SJCRH30 (cell line): Measurements from ENCODE around the gene SHISA6. TPM values are rescaled to one million over a fixed set of nuclear protein-coding genes. Genes with fewer than 3 reads are reported as not detected.

Experiments used
- DNase-seq, 2 experiments: peaks; one replicate each; pipeline ENCODE4 v3.0.0-alpha.2; 2015 to 2020
- H3K27ac ChIP-seq: fragments of 250-450 bp; sonication (Bioruptor Pico); 2 replicates; pipeline ENCODE4 v1.5.1; 2020; ENCODE audit warnings: mild to moderate bottlenecking, moderate library complexity
- H3K27me3 ChIP-seq: fragments of 250-450 bp; sonication (Bioruptor Pico); 2 replicates; pipeline ENCODE4 v1.5.1; 2020; ENCODE audit warnings: mild to moderate bottlenecking, moderate library complexity
- H3K36me3 ChIP-seq: fragments of 250-450 bp; sonication (Bioruptor Pico); 2 replicates; pipeline ENCODE4 v1.5.1; 2020; ENCODE audit warnings: mild to moderate bottlenecking, moderate library complexity
- H3K4me1 ChIP-seq: fragments of 250-450 bp; sonication (Bioruptor Pico); 2 replicates; pipeline ENCODE4 v1.5.1; 2020; ENCODE audit warnings: mild to moderate bottlenecking, moderate library complexity
- H3K4me3 ChIP-seq: fragments of 250-450 bp; sonication (Bioruptor Pico); 2 replicates; pipeline ENCODE4 v1.5.1; 2020; ENCODE audit warnings: mild to moderate bottlenecking, moderate library complexity
- H3K9me3 ChIP-seq: fragments of 250-450 bp; sonication (Bioruptor Pico); replicated peaks from 2 replicates; pipeline ENCODE4 v1.5.1; 2020; ENCODE audit warnings: mild to moderate bottlenecking, moderate library complexity
- total RNA-seq: library from RNA; depleted of rRNA; stranded (reverse); fragments of >200 nt; shearing (Covaris generic); gene quantifications from 2 replicates; pipeline ENCODE4 v1.2.3, GENCODE V29; 2014

The SHISA6 gene
- total RNA-seq, 1 experiment from 2014 or later, result not detected

DNA sequence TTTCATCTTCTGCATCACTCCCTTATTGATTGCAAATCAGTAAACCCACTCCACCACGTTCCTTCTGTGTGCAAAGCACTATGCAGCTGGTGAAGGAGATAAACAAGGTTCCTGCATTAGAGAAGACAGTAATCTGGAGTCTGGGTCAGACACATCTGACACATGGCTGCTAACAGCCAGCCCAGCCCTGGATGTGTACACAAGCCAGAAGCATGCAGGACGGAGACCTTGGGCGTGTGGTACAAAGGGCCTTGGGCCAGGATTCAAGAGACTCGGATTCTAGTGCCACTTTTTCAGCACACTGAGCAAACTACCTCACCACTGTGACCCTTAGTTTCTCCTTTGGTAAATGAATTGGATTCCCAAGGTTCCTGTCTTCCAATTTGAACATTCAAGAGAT is 270.7 kb downstream of the SHISA6 start:
- Histone ChIP-seq H3K4me3 (no peak overlapping the region), H3K27ac (no peak overlapping the region), H3K4me1 (no peaks in the 10 kb centered on the region)

DNA sequence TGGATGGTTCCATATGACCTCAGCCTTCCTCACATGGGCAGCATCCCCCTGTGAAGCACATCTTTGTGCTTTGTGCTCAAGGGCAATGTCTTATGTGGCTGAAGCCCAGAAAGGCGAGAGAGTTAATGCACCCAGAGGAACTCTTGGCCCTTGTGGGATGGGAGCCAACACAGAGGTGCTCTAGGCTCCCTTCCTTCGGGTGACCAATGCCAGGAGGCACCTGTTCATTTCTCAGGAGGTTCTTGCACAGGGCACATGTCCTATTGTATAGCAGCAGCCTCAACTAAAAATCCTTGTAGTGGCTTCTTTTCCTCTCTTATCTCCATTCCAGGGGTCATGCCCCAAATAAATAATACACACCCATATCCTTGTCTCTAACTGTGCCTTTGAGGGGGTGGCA is 273.6 kb downstream of the SHISA6 start:
- H3K4me3 ChIP-seq, result no peak overlapping the region
- no peak for DNase-seq
- no peaks in the 10 kb centered on the region for H3K27me3 ChIP-seq
- H3K36me3 ChIP-seq, result no peaks in the 10 kb centered on the region
- no peaks in the 10 kb centered on the region for H3K9me3 ChIP-seq
- no peak overlapping the region for H3K27ac ChIP-seq
- H3K4me1 ChIP-seq, result no peaks in the 10 kb centered on the region

More for the DNA sequence above, 270.7 kb downstream of the SHISA6 start:
- H3K9me3 ChIP-seq, result no peaks in the 10 kb centered on the region
- DNase-seq, result no peak
- no peaks in the 10 kb centered on the region for H3K36me3 ChIP-seq
- H3K27me3 ChIP-seq, result no peaks in the 10 kb centered on the region

DNA sequence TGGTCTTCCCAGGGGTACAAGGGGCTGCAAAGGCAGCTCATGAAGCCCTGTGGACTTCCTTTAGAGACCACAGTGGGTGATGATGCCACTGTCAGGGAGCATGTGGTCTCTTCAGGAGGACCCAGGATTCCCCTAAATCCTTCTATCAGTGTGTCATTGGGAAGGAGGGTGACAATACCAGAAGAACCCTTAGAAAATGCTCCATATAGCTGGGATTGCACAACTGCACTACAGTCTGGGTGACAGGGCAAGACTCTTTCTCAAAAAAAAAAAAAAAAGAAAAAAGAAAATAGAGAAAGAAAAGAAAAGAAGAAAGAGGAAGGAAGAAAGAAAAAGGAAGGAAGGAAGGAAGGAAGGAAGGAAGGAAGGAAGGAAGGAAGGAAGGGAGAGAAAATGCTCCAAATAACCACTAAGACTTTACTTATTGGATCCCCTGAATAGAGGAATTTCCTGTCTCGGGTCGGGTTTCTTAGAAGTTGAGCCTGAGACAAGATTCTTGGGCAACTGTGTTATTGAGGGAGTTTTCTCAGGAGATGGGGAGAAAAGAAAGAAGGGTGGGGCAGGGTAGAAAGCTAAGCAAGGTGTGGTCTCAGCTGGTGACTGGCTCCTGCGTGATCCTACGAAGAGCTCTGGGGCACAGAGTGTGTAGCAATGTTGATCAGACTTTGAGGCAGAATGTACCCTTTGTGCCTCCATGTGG is 274.1 kb downstream of the SHISA6 start:
- H3K27ac ChIP-seq, result no peak overlapping the region
- H3K27me3 ChIP-seq, result no peaks in the 10 kb centered on the region
- H3K4me1 ChIP-seq, result no peaks in the 10 kb centered on the region
- no peaks in the 10 kb centered on the region for H3K36me3 ChIP-seq
- no peak for DNase-seq
- H3K4me3 ChIP-seq, result no peak overlapping the region
- H3K9me3 ChIP-seq, result no peaks in the 10 kb centered on the region

DNA sequence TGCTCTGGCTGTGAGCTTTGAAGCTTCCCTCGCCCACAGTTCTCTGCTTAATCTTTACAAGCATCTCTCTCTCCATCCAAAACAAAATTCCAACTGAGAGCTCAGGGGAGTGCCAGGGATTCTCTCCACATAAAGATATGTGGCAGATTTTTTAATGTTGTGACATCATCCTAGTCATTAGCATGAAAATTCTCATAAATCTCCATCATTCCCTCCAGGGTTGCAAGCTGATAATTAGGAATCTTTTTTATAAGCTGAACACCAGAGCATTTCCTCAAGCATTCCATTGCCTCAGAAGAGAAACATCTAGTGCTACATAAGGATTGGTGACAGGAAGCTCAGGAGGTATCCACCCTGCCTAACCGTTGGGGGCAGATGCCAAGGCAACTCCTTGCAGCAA is 274.9 kb downstream of the SHISA6 start:
- Histone ChIP-seq H3K4me3 (no peak overlapping the region), H3K27me3 (no peaks in the 10 kb centered on the region), H3K36me3 (no peaks in the 10 kb centered on the region), H3K4me1 (no peaks in the 10 kb centered on the region), H3K27ac (no peak overlapping the region), H3K9me3 (no peaks in the 10 kb centered on the region)
- no peak for DNase-seq

DNA sequence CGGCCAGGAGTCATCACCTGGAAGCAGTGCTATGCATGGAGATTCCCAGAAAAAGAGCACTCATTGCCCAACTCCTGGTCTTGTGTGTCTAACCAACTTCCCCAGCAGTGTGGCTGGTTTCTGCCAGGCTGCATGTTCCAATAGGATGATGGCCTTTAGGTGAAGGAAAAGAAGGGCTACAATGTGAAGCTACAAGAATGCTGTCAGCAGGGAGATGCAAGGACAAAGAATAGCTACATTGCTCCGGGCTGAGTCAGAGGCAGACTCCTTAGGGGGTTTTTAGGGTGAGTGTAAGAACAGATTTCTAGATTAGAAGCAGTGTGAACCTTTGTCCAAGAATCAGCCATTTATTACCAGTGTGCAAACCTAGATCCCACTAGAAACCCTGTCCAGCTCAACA is 294.2 kb downstream of the SHISA6 start:
- H3K4me3 ChIP-seq, result no peak overlapping the region
- DNase-seq, result no peak
- H3K27me3 ChIP-seq, result no peaks in the 10 kb centered on the region
- H3K4me1 ChIP-seq, result no peaks in the 10 kb centered on the region
- H3K36me3 ChIP-seq, result no peaks in the 10 kb centered on the region
- H3K27ac ChIP-seq, result no peak overlapping the region
- no peaks in the 10 kb centered on the region for H3K9me3 ChIP-seq

DNA sequence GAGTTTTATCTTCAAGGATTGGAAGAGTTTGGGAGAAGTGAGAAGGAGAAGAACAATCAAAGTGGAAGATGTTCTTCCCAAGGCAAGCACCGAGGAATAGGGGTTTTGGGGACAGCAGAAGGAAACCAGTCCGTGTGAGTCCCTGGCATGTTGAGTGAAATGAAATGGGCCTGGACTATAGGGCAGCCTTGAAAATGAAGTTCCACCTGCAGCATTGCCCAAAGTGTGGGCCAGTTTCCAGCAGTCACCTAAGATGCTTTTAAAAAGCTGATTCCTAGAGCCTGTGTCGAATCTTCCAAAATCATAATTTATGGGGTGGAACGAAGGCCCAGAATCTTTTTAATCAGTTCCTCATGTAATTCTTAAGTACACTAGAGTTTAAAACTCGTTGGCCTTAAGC is 297.4 kb downstream of the SHISA6 start:
- H3K4me3 ChIP-seq, result no peak overlapping the region
- no peak for DNase-seq
- no peaks in the 10 kb centered on the region for H3K27me3 ChIP-seq
- no peaks in the 10 kb centered on the region for H3K4me1 ChIP-seq
- H3K27ac ChIP-seq, result no peak overlapping the region
- no peaks in the 10 kb centered on the region for H3K36me3 ChIP-seq
- no peaks in the 10 kb centered on the region for H3K9me3 ChIP-seq

DNA sequence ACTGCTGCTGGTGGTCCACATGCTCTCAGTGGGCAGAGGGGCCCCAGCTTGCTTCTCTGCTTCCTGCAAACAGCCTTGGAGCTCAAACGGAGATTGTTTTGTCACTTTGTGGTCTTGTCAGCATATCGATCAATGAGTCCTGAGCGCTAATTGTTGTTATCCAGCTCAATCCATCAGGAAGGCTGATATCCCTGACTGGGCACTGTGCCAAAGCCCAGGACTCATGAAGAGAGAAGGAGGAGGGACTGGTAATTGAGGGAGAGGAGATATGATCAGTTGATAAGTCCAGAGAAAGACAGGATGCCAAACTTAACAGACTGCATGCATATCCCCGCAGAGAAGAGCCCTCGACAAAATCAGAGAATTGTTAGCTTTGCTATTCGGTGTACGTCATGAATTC is 298.6 kb downstream of the SHISA6 start:
- DNase-seq, result no peak
- Histone ChIP-seq H3K9me3 (no peaks in the 10 kb centered on the region), H3K27ac (no peak overlapping the region), H3K36me3 (no peaks in the 10 kb centered on the region), H3K27me3 (no peaks in the 10 kb centered on the region), H3K4me3 (no peak overlapping the region), H3K4me1 (no peaks in the 10 kb centered on the region)

DNA sequence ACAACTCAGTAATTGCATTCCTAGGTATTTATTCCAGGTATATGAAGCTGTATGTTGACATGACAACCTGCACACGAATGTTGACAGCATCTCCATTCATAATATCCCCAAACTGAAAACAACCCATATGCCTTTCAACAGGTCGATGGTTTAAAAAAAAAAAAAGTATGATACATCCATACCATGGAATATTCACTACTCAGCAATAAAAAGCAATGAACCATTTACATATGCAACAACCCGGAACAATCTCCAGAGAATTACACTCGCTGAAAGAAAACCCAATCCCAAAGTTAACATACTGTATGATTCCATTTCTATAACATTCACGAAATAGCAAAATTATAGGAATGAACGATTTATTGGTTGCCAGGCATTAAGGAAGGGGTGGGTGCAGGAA is 304.0 kb downstream of the SHISA6 start:
- Histone ChIP-seq H3K4me3 (no peak overlapping the region), H3K4me1 (no peaks in the 10 kb centered on the region), H3K27ac (no peak overlapping the region), H3K27me3 (no peaks in the 10 kb centered on the region), H3K9me3 (no peaks in the 10 kb centered on the region), H3K36me3 (no peaks in the 10 kb centered on the region)
- no peak for DNase-seq

DNA sequence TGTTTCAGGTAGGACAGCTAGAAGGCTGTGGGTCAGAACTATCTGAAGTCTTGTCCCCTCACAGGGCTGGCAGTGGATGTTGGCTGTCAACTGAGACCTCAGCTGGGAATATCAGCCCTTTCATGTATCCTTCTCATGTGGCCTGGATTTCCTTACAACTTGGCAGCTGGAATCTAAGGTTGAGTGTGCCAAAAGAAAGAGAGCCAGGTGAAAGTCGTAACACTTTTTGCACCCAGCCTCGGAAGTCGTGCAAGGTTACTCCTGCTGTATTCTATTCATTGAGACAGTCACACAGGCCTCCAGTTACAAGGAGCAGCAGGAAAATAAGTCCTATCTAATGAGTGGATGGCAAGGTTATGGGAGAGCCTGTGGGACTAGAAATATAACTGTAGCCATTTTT is 304.7 kb downstream of the SHISA6 start:
- H3K36me3 ChIP-seq, result no peaks in the 10 kb centered on the region
- no peak for DNase-seq
- no peaks in the 10 kb centered on the region for H3K27me3 ChIP-seq
- no peaks in the 10 kb centered on the region for H3K4me1 ChIP-seq
- H3K27ac ChIP-seq, result no peak overlapping the region
- H3K4me3 ChIP-seq, result no peak overlapping the region
- H3K9me3 ChIP-seq, result no peaks in the 10 kb centered on the region

DNA sequence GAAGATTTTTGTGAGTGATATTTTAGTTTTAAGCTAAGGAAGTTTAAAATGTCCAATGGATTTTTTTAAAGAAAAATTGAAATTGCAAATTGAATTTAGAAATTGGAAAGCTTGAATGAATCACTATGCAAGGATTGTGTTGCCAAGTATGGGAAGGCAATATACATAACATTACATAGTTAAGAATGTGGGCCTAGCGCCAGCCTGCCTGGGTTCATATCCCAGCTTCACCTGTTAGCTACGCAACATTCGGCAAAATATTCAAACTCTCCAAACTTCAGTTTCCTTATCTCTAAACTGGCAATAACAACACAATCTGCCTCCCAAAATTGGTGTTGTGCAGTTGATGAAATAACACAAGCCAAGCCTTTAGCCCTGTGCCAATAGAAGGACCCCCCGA is 306.8 kb downstream of the SHISA6 start:
- Histone ChIP-seq H3K4me1 (no peaks in the 10 kb centered on the region), H3K36me3 (no peaks in the 10 kb centered on the region), H3K27ac (no peak overlapping the region), H3K9me3 (no peaks in the 10 kb centered on the region), H3K27me3 (no peaks in the 10 kb centered on the region), H3K4me3 (no peak overlapping the region)
- DNase-seq, result no peak

DNA sequence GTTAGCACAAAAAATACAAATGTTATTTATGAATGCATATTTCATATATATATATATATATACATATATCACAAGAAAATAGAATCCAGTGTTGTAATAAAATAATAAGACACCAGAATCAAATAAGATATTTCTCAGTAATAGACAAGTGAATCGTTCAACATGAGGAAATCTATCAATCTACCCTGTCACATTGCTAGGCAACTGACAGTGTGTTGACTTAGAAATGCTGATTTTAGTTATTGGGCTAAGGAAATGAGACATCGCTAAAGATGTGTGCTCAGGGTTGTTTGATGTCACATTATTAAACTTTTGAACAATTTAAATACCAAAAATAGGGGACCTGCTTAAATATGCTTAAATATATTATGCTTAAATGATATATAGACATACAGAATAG is 307.4 kb downstream of the SHISA6 start:
- no peaks in the 10 kb centered on the region for H3K36me3 ChIP-seq
- no peaks in the 10 kb centered on the region for H3K4me1 ChIP-seq
- H3K4me3 ChIP-seq, result no peak overlapping the region
- no peak for DNase-seq
- no peak overlapping the region for H3K27ac ChIP-seq
- H3K27me3 ChIP-seq, result no peaks in the 10 kb centered on the region
- H3K9me3 ChIP-seq, result no peaks in the 10 kb centered on the region

DNA sequence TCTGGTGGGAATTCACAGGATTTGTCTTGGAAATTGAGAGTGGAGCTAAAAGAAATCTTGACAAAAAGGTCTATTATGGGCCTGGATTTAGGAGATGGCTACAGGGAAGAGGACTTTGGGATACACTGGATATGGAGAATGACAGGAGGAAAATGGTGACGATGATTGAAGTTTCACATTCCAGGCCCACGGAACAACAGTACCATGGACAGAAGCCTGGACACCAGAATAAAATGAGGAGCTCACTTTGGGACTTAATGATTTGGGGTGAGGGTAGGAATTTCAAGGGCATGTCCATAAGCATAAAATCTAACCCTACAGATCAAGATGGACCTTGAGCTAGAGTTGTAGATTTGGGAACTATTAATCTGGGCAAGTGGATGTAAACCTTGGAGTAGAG is 309.4 kb downstream of the SHISA6 start:
- H3K36me3 ChIP-seq, result no peaks in the 10 kb centered on the region
- H3K4me1 ChIP-seq, result no peaks in the 10 kb centered on the region
- H3K27me3 ChIP-seq, result no peaks in the 10 kb centered on the region
- H3K27ac ChIP-seq, result no peak overlapping the region
- no peak for DNase-seq
- no peaks in the 10 kb centered on the region for H3K9me3 ChIP-seq
- no peak overlapping the region for H3K4me3 ChIP-seq

DNA sequence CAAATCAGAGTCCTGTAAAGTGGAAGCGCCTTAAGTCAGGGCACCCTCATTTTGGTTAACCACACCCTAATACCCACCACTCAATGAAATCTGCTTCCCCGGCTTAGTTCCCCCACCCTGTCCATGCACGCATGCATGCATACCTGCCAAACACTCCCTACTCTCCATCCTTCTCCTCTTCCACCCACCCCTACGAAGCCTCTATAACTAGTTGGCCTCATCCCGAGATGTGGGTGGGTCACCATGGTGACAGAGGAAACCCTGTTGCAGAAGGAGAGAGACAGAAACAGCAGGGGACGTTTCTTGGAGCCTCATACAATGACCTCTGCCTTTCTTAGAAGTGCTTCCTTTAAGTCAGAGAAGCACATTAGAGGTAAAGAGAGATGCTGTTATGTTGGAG is 310.4 kb downstream of the SHISA6 start:
- Histone ChIP-seq H3K36me3 (no peaks in the 10 kb centered on the region), H3K9me3 (no peaks in the 10 kb centered on the region), H3K27me3 (no peaks in the 10 kb centered on the region), H3K4me1 (no peaks in the 10 kb centered on the region), H3K27ac (no peak overlapping the region), H3K4me3 (no peak overlapping the region)
- DNase-seq, result no peak

DNA sequence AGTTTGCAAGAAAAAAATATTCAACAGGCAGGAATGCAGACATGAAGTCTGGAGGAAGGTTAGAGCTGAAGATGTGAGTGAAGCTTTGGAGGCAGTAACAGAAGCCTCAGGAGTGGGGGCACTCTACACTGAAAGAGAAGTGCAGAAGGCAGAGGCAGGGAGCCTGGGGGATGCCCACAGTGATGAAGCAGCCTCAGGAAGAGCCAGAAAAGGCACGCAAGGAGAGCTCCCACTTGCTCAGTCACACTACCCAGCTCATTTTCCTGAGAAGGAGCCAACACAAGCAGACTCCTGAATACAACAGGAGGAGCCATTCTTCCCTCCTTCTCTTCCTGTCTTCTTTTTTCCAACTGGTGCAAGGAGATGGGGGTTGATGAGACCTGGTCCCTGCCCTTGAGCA is 312.1 kb downstream of the SHISA6 start:
- Histone ChIP-seq H3K27ac (no peak overlapping the region), H3K27me3 (no peaks in the 10 kb centered on the region), H3K9me3 (no peaks in the 10 kb centered on the region), H3K4me3 (no peak overlapping the region), H3K4me1 (no peaks in the 10 kb centered on the region), H3K36me3 (no peaks in the 10 kb centered on the region)
- DNase-seq, result no peak

DNA sequence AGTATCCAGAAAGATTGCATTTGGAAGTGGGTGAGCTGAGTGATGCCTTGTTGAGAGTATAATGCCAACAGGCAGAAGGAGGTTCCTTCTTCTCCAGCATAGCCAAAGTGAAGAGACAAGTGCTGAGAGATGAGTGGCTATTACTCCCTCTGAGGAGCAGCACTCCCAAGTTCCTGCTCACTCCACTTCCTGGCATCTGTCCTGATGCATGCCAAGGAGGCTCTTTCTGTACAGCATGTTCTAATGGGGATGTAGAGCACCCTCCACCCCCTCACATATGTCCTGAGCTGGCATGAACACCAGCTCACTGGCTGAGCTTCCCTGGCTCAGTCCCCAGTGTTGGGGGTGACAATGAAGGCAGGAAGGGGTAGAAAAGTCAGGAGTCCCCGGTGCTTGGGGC is 313.0 kb downstream of the SHISA6 start:
- Histone ChIP-seq H3K27ac (no peak overlapping the region), H3K4me1 (no peaks in the 10 kb centered on the region), H3K27me3 (no peaks in the 10 kb centered on the region), H3K36me3 (no peaks in the 10 kb centered on the region), H3K4me3 (no peak overlapping the region), H3K9me3 (no peaks in the 10 kb centered on the region)
- no peak for DNase-seq

DNA sequence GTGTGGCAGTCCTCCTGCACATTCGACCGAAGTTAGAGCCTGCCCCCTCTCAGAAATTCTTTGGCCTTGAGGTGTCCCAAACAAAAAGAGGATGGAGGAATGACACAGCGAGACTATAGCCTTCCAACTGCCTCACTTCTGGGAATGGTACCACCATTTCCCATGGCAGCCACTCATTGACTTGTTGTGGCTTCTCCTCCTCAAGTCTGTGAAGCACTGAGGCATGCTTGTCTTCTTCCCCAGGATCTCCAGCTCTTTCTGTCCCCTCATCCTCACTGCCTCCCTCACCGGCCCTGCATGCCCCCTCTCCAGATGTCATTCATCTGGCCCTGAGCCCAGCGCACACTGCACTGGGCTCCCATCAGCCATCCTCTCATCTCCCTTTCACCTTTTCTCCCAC is 313.5 kb downstream of the SHISA6 start:
- no peak for DNase-seq
- H3K4me1 ChIP-seq, result no peaks in the 10 kb centered on the region
- no peaks in the 10 kb centered on the region for H3K27me3 ChIP-seq
- H3K9me3 ChIP-seq, result no peaks in the 10 kb centered on the region
- H3K36me3 ChIP-seq, result no peaks in the 10 kb centered on the region
- no peak overlapping the region for H3K27ac ChIP-seq
- H3K4me3 ChIP-seq, result no peak overlapping the region
